IPS-18a (cell line): ENCODE measurements around the gene WDHD1.
"Not testable (repeated sequence)": the region's sequence is repeated elsewhere in the genome, so short reads cannot be mapped to it uniquely, and the experiment has no call there.

Experiments
- H3K27ac ChIP-seq: one replicate; pipeline ENCODE4 v1.5.1; 2013; ENCODE audit warnings: low read length
- H3K27me3 ChIP-seq: one replicate; pipeline ENCODE4 v1.6.1; 2013; ENCODE audit warnings: mild to moderate bottlenecking, low read length; ENCODE audit not compliant: control insufficient read depth, insufficient read depth
- H3K36me3 ChIP-seq: one replicate; pipeline ENCODE4 v1.6.1; 2013; ENCODE audit warnings: low read depth, low read length; ENCODE audit not compliant: control insufficient read depth
- H3K4me1 ChIP-seq: one replicate; pipeline ENCODE4 v1.6.1; 2013; ENCODE audit warnings: low read depth, low read length; ENCODE audit not compliant: control insufficient read depth
- H3K4me3 ChIP-seq: one replicate; pipeline ENCODE4 v1.5.1; 2013; ENCODE audit warnings: low read length
- H3K9ac ChIP-seq: one replicate; pipeline ENCODE4 v1.6.1; 2013; ENCODE audit warnings: mild to moderate bottlenecking, low read length, moderate library complexity
- H3K9me3 ChIP-seq: one replicate; pipeline ENCODE4 v1.6.1; 2013; ENCODE audit warnings: low read depth, low read length; ENCODE audit not compliant: control insufficient read depth

Gene WDHD1

DNA sequence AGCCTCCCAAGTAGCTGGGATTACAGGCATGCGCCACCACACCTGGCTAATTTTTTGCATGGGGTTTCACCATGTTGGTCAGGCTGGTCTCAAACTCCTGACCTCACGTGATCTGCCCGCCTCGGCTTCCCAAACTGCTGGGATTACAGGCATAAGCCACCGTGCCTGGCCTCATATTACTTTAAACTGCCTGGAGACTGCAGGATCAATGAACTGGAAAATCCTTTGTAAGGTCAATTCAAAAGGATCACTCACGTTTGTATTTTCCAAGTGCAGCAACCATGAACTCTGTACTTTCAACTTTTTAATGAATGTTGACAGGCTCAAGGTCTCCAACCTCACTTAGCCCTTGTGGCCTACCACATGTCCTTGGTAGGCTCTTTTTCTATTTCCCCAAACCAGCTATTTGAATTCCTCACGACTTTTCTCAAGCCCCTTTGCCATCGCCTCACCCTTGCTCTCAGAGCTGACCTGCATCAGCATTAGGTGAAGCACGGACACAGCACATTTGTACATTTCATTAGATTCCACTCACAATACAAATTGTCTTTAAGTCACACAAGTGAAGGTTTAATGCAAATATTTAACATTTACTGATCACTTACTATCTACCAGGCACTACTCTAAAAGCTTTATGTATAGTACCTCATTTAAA, 82.0 kb downstream of the WDHD1 start:
- H3K27me3 ChIP-seq, result no peaks in the 10 kb centered on the region
- no peaks in the 10 kb centered on the region for H3K9me3 ChIP-seq
- no peak overlapping the region for H3K27ac ChIP-seq
- peaks cover 43% of the 10 kb centered on the region for H3K36me3 ChIP-seq
- no peak overlapping the region for H3K9ac ChIP-seq
- H3K4me3 ChIP-seq, result no peak overlapping the region
- H3K4me1 ChIP-seq, result no peaks in the 10 kb centered on the region

DNA sequence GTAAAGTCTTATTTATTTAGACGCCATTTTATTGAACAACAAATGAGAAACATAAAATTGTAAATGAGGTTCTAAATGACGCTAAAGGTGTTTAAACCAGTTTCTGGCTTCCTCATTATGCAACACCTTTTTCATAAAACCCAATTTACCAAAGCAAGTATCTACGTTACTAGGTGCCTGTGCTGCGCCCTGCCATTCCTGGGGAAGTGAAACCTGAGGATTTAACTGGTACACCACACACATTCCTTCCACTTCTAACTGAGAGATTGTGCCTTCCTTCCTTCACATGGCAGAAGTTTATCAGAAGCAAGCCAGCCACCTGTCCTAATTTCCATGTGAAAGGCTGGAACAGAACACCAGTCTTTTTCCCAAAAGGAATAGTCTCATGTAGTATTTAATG, 84.0 kb downstream of the WDHD1 start:
- H3K27ac ChIP-seq, result no peak overlapping the region
- peaks cover 46% of the 10 kb centered on the region for H3K36me3 ChIP-seq
- H3K27me3 ChIP-seq, result no peaks in the 10 kb centered on the region
- H3K4me3 ChIP-seq, result no peak overlapping the region
- H3K9ac ChIP-seq, result no peak overlapping the region
- H3K4me1 ChIP-seq, result no peaks in the 10 kb centered on the region
- no peaks in the 10 kb centered on the region for H3K9me3 ChIP-seq

GRCh38 chr14:54936816-54937215, 90.1 kb downstream of the WDHD1 start:
- Histone ChIP-seq H3K4me3 (no peak overlapping the region), H3K36me3 (peaks cover 30% of the 10 kb centered on the region), H3K9ac (no peak overlapping the region), H3K4me1 (no peaks in the 10 kb centered on the region), H3K9me3 (no peaks in the 10 kb centered on the region), H3K27ac (no peak overlapping the region), H3K27me3 (no peaks in the 10 kb centered on the region)

DNA sequence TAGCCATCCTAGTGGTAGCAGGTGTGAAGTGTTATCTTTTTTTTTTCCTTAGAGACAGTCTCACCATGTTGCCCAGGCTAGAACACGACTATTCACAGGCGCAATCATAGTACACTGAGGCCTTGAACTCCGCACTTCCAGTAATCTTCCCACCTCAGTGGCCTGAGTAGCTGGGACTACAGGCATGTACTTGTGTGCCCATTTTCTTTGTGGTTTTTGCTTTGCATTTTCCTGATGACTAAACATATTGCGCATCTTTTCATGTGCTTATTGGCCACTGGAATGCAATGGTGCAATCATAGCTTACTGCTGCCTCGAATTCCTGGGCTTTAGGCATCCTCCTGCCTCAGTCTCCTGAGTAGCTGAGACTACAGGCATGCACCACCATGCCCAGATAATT, 90.9 kb downstream of the WDHD1 start:
- Histone ChIP-seq H3K27me3 (no peaks in the 10 kb centered on the region), H3K36me3 (peaks cover 26% of the 10 kb centered on the region), H3K4me3 (no peak overlapping the region), H3K9me3 (no peaks in the 10 kb centered on the region), H3K27ac (no peak overlapping the region), H3K4me1 (no peaks in the 10 kb centered on the region), H3K9ac (no peak overlapping the region)

- H3K27me3 ChIP-seq, result no peaks in the 10 kb centered on the region
- no peaks in the 10 kb centered on the region for H3K4me1 ChIP-seq
- no peak overlapping the region for H3K27ac ChIP-seq
- no peaks in the 10 kb centered on the region for H3K9me3 ChIP-seq
- no peak overlapping the region for H3K9ac ChIP-seq
- H3K36me3 ChIP-seq, result peaks cover 18% of the 10 kb centered on the region
- H3K4me3 ChIP-seq, result no peak overlapping the region
These were observed 91.8 kb downstream of the WDHD1 start for GRCh38 chr14:54935100-54935499.

DNA sequence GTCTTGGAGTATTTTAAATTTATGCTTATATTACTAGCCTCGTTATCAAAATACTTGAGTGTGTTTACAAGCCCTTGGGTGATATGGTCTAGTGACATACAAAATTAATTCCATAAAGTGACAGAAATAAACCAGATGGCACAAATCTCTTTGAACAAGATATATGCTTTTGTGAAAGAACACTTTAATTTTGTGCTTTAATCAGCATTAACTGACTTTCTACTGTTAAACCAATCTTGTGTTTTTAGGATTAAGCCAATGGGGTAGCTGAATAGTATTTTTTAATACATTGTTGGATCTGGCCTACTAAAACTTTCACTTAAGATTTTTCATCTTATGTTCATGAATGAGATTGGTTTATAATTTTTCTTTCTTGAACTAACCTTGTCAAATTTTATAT, 93.9 kb downstream of the WDHD1 start:
- no peak overlapping the region for H3K4me3 ChIP-seq
- H3K9me3 ChIP-seq, result no peaks in the 10 kb centered on the region
- H3K36me3 ChIP-seq, result peaks cover 7% of the 10 kb centered on the region
- H3K4me1 ChIP-seq, result no peaks in the 10 kb centered on the region
- H3K27ac ChIP-seq, result no peak overlapping the region
- no peaks in the 10 kb centered on the region for H3K27me3 ChIP-seq
- no peak overlapping the region for H3K9ac ChIP-seq

DNA sequence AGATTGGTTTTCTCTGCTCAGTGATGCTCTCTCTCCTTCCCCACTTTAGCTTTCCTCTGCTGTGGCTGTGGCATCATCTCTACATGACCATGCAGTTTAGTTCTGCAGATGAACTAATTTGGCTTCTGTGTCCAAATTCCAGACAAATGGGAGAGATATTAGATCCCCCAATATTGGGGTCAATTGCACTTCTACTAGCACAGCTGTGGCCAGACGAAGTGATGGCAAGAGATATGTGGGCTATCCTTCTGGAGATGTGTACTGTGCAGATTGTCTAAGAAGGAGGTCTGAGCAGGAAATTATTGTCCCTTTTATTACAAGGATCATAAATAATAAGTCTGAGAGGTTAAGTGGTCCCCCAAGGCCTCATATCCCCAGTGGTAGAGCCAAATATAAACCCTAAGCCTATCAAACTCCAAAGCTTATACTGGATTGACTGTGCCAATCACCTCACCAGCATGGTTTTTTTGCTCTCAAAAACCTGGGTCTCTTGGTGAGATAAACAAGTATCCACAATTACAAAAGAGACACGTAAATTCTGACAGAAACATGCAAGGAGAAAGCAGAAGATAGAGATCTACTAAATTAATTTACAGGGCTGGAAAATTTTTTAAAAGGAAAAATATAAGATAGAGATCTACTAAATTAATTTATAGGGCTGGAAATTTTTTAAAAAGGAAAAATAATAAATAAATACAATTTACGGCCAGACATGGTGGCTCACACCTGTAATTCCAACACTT, 95.1 kb downstream of the WDHD1 start:
- no peak overlapping the region for H3K27ac ChIP-seq
- H3K4me1 ChIP-seq, result no peaks in the 10 kb centered on the region
- H3K9ac ChIP-seq, result no peak overlapping the region
- no peak overlapping the region for H3K4me3 ChIP-seq
- H3K27me3 ChIP-seq, result no peaks in the 10 kb centered on the region
- H3K9me3 ChIP-seq, result no peaks in the 10 kb centered on the region
- H3K36me3 ChIP-seq, result peaks cover 1% of the 10 kb centered on the region

- Histone ChIP-seq H3K27me3 (no peaks in the 10 kb centered on the region), H3K4me1 (no peaks in the 10 kb centered on the region), H3K27ac (no peak overlapping the region), H3K4me3 (no peak overlapping the region), H3K9me3 (no peaks in the 10 kb centered on the region), H3K9ac (no peak overlapping the region), H3K36me3 (no peaks in the 10 kb centered on the region)
These were observed 95.8 kb downstream of the WDHD1 start for GRCh38 chr14:54931101-54931500.

- H3K9me3 ChIP-seq, result no peaks in the 10 kb centered on the region
- H3K9ac ChIP-seq, result no peak overlapping the region
These were observed 97.3 kb downstream of the WDHD1 start for GRCh38 chr14:54929556-54929955.

GRCh38 chr14:54928216-54928615, 98.7 kb downstream of the WDHD1 start:
- Histone ChIP-seq H3K9ac (no peak overlapping the region), H3K27ac (no peak overlapping the region), H3K9me3 (no peaks in the 10 kb centered on the region), H3K27me3 (no peaks in the 10 kb centered on the region), H3K4me1 (no peaks in the 10 kb centered on the region), H3K4me3 (no peak overlapping the region), H3K36me3 (no peaks in the 10 kb centered on the region)

More at GRCh38 chr14:54929556-54929955, 97.3 kb downstream of the WDHD1 start:
- Histone ChIP-seq H3K4me3 (no peak overlapping the region), H3K36me3 (no peaks in the 10 kb centered on the region), H3K4me1 (no peaks in the 10 kb centered on the region), H3K27ac (no peak overlapping the region), H3K27me3 (no peaks in the 10 kb centered on the region)

DNA sequence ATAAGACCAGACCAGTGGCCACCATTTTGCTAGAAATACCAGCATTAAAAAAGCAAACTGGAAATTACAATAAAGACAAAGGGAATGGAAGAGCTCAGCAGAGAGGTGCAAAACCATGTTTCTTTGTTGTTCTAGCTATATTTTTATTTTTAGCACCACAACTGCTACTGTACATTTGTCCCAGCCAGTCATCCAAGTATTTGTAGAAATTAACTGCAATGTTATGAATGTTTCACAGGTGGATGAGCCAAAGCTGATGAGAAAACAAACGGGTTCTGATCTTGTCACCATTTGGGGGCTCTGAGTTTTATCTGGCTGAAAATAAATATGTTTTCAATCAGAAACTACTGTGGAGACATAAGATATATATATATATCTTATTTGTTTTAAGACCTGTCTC, 99.3 kb downstream of the WDHD1 start:
- Histone ChIP-seq H3K9ac (no peak overlapping the region), H3K36me3 (no peaks in the 10 kb centered on the region), H3K9me3 (no peaks in the 10 kb centered on the region), H3K4me1 (no peaks in the 10 kb centered on the region), H3K4me3 (no peak overlapping the region), H3K27me3 (no peaks in the 10 kb centered on the region), H3K27ac (no peak overlapping the region)

GRCh38 chr14:54926570-54926969, 100.3 kb downstream of the WDHD1 start:
- H3K36me3 ChIP-seq, H3K27ac ChIP-seq, H3K27me3 ChIP-seq, H3K4me3 ChIP-seq, H3K9me3 ChIP-seq, H3K9ac ChIP-seq, H3K4me1 ChIP-seq: not testable (repeated sequence)
